GM12874 (cell line): ENCODE data around the gene RUNX1.

ENCODE experiments used
- CTCF ChIP-seq: IDR thresholded peaks from 2 replicates; pipeline ENCODE4 v1.5.1; 2011; ENCODE audit warnings: low read depth, mild to moderate bottlenecking, control low read depth, low read length, moderate library complexity; ENCODE audit not compliant: insufficient read depth

RUNX1 gene

GRCh38 chr21:35024513-35024912 lies 24.6 kb downstream of the RUNX1 start:
- no peak for TF ChIP-seq CTCF

DNA sequence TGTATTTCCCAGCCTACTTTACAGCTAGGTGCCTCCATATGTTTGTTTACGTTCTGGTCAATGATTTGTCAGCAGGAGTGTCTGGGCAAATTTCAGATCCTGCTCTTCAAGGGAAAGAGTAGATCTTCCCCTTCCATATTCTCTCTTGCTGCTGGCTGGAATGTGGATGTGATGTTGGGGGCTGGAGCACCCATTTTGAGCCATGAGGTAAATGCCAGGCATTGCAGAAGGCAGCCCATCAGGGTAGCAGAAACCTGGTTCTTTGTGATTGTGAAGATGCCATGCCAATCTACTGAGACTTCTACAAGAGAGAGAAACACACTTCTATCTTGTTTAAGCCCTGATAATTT lies 25.1 kb downstream of the RUNX1 start:
- no peak for TF ChIP-seq CTCF

DNA sequence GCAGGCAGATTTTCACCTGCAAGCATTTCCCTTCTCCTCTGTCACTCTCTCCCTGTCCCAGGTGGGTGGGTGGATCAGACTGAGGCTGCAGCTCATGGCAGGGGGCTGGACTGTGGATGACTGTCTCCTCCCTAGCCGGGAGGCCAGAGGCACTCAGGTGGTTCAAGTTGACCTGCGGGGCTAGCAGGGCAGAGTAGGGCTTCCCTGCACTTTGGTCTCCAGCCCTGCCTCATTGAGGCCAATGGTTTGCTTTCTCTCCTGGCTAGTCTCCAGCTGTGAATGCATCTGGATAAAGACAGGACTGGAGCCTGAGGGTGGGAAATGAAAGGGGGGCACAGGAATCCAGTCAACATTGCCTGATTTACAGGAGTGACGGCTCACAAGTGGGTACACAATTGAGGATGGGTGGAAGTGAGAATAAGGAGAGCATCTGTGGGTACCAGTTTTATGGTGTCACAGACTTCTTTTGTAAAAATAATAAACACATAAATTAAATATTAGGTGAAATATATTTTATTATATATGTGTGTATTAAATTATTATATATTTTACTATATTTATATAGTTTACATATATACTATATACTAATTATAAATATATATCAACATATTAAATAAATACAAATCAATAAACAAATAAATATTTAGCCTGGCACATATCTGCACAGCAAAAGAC lies 25.6 kb downstream of the RUNX1 start:
- TF ChIP-seq CTCF = no peak

DNA sequence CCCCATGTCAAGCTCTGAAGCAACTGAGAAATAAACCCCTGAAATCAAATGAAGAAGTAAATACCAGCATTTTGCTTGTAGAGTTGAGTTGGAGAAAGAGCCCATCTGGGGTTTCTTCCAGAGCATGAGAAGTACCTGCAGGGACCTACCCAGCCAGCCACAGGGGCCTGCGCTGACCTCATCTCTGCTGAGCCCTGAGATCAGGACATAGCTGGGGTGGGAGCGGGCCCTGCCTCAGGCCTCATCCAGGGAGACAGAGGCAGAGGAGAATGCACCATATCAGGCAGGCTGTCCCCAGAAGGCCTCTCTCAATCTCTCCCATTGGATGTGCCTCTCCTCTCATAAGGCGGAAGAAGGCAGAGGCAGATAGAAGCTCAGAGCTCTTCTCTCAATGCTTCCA lies 27.6 kb downstream of the RUNX1 start:
- TF ChIP-seq CTCF = no peak

DNA sequence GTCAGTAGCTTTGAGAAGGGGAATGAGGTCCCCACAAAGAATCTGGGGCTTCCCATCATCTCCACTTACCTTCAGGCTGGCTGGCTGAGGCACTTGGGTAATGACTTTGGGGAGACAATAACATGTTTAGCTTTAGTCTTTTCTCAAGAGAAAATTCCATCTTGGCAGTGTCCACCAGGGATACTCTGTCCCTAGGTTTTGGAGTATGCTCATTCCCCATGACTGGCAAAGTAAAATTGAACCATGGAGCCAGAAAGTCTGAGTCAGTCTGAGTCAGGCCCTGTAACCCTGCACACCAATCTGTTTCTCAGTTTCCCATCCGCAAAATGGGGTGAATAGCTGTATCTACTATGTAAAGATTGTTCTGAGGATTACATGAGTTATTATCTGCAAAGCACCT lies 28.2 kb downstream of the RUNX1 start:
- no peak for TF ChIP-seq CTCF

GRCh38 chr21:35020436-35020835 lies 28.7 kb downstream of the RUNX1 start:
- no peak for TF ChIP-seq CTCF

DNA sequence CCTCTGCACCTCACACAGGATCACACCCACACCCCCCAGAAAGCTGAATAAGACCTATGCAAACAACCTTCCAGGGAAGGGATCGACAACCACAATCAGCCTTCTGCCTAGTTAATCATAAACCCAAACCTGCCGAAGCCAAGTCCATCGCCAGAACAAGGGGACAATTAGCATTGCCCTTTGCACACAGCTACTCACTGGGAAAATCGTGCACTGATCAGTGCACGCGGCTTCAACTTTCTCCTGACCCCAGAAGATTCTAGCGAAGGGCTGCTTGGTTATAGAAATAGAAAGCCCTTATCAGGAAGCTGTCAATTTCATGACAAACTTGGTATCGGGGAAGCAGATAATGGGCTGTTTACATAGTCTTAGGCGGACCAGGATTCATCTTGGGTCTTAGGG lies 29.5 kb downstream of the RUNX1 start:
- no peak for TF ChIP-seq CTCF
